Smooth muscle cell of the brain vasculature (primary cell): ENCODE measurements around the gene C1orf21.

Source experiments
- DNase-seq: peaks from one replicate; pipeline ENCODE4 v3.0.0-alpha.2; 2012; ENCODE audit warnings: low read depth, low spot score

The C1orf21 gene

DNA sequence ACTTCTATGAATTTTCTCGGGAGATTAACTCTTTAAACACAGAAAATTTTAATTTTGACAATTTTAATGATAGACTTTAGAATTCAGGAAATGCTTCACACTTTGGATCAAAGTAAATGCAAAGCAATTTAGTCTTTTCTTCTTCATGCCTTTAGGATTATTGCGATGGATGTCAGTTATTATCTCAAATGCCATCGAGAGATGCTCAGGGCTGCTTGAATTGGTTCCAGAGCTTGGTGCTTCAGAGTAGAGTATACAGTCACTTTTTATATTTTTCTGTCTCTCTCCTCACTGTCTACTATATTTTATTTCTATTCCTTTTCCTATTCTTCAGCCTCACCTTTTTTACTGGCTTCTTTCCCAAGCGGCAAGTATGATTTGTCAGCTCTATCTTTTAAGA is 59.2 kb downstream of the C1orf21 start:
- no peak for DNase-seq

DNA sequence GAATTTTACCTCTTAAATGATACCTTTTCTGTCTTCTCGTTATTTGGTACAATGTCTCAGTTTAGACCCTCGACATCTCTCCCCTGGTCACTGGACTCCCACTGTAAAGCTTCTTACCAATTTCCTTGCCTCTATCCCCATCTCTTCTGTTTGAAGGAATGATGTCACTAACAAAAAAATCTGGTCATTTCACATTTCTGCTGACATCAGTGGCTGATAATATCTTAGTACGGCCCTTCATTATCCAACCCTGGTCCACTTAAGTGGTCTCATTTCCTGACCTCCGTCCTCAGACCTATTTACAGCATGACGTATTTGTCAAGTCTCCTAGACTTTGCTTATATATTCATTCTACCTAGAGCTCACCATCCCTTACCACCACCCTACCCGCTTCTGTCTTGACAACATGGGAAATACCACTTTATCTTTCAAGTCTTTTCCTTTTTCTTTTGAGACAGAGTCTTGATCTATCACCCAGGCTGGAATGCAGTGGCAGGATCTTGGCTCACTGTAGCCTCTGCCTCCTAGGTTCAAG is 60.9 kb downstream of the C1orf21 start:
- DNase-seq = no peak

DNA sequence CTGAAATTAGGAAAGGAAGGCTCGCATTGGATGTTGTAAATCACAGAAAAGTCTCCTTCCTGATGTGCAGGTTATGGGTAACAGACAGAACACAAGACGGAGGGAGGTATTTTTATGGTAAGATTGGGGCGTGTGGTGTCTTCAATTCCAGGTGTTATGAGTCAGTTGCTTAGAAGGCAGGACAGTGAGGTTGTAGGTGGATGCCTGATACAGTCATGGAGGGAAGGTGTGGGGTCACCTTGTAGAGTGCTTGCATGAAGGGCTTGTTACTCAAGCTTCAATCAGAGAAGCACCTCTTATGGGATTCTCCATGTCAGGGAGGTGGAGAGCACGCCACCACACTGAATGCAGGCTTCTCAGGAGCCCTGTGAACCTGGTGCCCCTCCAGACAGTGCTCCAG is 63.1 kb downstream of the C1orf21 start:
- DNase-seq = no peak

DNA sequence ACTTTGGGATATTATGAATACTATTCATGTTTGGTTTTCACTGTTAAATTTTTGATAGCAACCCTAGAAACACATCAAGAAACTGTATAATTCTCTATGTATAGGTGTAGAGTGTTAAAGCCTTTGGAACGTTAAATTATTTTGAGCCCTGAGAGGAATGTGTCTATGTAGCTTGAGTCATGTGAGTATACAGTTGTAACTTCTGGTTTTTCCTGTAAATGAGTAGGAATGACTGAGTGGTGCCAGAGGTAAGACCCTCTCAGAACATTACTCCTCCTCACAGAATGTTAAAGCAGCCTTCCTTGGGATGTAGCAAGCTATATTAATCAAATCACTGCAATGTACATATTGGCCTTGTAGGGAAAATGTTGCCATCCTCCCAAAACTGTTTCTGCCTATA is 69.0 kb downstream of the C1orf21 start:
- no peak for DNase-seq

DNA sequence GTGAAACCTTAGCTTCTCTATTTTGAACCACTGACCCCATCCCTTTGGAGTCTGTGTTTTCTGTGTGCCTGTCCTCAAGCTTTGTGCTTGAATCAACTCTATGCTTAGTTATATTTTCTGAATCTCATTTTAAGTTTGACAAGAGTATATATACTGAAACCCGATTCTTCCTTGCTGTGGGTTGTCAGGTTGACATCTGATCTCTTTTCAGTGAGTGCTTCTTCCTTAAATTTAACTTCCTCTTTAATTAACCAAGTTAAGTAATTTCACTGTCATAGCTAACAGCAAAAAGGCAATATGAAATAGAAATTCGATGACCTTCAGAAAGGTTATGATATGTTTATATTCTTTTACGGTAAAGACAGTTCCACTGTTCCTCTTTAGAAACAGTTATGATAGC is 69.4 kb downstream of the C1orf21 start:
- no peak for DNase-seq

DNA sequence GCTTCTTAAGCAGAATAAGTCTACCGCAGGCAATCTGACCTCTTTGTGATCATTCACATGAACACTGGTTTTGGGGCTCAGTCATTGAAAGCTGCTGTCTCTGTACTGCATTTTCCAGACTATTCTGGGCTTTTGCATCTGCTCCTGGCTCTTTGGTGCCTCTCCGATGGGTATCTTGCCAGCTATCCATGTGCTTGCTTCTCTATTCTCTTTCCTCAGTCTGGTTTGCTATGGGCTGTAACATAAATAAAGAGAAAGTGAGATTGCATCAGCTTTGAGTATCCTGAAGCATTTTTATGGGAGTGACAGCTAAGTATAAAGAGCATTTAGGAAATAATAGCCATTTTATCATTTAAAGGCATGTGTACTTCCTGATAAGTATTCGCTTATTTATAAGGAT is 70.7 kb downstream of the C1orf21 start:
- DNase-seq = no peak

DNA sequence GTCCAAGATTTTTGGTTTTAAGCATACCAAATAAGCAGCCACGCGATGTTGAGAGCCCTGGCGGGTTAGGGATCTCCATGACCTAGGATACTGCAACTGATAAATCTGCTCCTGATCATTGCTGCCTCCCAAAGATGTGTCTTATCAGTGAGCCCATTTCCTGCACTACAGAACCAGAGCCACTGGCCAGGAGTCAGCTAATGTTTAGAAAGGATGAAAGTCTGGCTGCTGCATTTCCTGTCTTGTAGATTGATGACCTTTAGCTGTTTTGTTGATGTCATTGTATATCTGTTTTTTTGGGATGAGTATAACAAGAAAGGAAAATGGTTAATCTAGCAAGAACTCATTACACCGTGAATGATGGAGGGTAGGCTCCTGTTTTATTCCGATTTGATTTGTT is 74.5 kb downstream of the C1orf21 start:
- DNase-seq = no peak

DNA sequence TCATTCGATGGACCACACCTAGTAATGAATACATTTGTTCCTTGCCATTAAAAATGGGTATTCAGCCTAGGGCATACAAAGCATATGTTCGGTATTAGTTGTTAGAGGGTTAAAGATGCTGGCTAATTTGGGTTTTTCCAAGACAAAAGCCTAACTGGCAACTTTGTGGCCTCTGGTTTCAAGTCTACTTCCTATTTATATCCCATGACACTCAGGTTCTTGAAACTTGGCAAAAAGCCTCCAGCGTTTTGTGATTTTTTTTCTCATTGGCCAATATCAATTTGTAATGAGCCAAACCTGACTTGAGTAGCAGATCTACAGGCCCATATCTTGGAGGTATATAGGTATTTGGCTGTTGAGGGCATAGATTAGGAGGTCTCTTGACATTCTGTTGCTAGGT is 75.3 kb downstream of the C1orf21 start:
- DNase-seq = no peak

DNA sequence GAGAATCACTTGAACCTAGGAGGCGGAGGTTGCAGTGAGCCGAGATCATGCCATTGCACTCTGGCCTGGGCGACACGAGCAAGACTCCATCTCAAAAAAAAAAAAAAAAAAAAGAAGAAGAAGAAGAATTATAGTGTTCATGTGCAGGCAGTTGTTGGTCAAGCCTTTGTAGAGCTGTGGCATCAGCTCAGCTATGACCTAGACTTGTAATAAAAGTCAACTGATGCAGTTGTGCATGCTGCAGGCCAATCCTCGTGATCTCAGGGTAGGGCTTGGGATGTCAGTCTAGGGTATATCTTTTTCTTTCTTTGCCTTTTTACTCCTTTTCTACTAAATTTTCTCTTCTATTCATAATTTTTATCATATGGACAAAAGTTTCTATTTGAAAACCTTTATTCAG is 76.2 kb downstream of the C1orf21 start:
- no peak for DNase-seq

DNA sequence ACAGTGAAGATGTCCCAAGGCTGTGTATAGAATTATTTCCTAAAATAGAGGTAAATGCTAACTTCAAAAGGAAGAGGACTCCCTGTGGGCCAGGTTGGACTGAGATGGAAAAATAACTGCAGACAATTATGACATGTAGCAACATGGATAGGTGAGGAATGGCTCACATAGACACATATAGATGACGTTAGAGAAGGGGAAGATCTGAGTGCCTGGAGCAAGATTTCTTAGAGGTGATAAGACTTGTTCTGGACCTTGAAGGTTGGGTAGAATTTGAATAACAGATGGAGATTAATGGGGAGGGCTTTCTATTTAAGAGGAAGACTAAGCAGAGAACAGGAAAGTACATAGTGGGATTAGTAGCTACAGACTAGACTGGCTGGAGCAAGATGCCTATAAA is 76.9 kb downstream of the C1orf21 start:
- DNase-seq = no peak

DNA sequence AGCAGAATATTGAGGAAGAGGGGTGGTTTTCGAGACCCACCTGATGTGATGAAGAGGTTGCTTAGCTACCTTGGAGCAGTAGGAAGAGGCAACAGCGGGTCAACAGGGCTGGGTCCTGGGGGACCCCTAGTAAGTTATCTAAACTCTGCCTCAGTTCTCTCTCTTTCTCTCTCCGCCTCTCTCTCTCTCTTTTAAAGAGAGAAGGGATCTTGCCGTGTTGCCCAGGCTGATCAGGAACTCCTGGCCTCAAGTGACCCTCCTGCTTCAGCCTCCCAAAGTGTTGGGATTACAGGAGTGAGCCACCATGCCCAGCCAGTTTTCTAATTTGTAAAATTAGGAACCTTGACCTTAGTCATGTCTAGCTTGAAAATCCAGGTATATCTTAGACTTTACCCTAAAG is 77.9 kb downstream of the C1orf21 start:
- DNase-seq = no peak

DNA sequence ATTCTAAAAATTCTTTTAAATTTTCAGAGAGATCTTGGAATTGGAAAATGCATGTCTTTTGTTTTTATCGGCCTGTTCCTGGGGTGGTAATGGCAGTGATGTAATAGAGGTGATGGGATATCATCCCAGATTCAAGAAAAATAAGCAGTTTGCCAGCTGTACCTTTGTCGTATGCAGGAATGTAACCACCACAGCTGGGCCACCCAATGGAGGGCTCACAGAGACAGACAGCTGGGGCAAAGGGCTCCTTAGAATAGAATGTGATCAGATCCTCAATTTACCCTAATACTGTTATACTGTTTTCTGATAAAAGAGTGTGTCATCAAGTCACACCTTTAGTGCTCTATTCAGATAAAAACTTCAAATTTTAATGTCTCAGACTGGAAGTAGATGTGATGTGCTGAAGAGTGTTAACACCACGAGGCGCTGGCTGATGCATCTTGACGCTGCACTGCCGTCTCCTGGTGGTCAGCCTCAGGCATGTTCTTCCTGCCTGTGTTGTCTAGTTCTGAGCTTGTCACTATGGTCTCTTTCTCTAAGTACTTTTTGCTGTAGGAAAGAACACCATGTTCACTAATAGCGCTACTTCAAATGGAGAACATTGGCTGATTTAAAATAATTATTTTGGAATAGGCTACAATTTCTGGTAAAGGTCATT is 78.8 kb downstream of the C1orf21 start:
- DNase-seq = no peak

DNA sequence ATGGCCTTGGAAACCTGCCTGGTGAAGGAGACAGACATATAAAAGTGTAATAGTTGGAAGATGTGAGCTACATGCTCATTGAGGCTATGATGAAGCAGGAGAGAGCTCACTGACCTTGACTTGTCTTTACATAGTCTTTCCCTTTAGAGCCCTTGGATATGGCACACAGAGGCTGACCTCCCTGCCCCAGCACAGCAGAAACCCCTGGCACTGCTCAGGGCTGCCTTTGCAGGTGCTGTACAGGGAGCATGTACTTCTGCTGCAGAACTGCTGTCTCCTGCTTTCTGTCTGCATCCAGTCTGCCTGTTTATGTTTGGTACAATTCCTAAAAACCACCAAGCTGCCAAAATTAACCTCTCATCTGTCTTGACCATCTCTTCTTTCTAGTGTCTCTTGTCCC is 80.5 kb downstream of the C1orf21 start:
- no peak for DNase-seq

DNA sequence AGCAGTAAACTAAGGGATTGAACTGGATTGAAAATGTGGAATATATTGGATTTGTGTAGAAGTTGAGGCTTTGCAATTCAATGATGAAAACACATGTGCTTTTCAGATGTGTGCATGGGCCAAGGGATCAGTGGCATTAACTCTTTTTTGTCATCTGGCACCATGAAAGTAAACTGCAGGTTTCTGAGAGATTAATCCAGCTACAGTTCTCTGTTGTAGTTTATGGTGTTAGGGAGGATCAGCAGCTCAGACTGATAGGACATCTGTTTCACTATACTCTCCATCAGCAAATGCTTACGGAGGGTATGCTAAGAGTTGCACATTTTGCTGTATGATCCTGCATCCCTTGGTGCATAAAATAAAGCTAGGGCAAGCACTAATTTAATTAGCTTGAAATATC is 82.6 kb downstream of the C1orf21 start:
- no peak for DNase-seq

DNA sequence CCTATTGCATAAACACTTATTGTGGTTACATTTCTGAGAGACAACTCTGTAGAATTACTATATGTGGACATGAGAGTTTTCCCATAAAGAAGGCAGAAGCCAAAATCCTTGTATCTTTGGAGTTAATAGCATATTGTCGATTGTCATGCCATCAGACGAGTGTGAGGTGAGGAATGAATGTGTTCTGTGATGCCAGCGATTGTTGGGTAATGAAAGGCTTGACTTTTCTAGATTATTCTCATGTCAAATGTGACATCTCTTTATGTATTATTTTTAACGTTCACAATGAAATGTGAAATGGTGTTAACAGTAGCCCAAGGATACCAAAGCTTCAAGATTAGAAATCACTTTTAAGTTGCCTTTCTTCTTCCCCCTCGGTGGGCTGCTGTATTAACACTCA is 84.9 kb downstream of the C1orf21 start:
- no peak for DNase-seq

DNA sequence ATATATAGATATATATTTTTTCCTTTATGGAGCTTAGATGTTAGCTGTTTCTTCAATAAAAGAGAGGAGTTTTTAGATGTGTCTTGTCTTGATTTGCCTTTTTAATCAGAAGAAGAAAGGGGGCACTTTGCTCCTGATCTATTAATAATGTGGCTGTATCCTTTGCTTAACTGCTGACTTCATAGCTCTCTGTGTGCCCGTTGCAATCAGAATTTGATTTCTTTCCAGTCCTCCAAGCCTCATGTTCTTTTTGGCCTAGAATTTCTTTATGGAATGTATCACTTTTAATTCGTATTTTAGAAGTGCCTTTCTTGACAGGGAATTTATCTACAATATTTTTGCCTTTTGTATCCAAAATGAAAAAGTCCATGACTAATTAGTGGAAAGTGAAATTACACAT is 85.3 kb downstream of the C1orf21 start:
- no peak for DNase-seq

DNA sequence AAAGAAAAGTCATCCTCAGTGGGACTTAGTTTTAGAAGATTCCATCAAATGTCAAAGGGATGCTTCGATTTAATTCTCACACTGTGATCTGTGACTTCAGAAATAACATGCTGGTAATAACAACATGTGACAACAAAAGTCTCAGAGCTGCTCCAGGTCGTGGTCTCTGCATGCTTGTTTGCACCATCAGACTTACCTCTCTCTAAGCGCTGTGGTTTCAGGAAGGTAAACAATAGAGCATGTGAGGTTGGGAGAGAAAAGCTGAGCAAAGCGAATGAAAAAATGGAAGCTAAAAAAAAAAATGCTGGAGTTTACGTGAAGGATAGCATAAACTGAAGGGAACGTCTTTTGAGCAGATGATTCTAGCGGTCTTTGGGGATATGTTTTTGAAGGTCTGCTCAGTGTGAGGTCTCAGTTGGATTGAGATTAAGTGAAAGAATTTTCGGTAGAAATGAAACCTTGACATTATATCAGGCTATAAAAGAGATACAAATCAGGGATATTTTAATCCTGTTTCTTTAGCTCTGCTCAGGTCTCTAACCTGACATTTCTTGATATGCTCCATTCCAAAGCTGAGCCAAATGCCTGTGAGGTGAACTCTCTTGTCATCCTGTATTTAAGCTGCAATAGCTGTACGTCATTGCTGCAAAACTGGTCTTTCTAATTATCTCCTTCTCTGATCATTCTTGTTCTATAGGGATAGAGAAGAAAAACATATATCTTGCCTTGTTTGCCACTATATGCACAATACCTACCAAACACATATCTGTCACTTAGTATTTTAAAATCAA is 86.5 kb downstream of the C1orf21 start:
- DNase-seq = no peak

DNA sequence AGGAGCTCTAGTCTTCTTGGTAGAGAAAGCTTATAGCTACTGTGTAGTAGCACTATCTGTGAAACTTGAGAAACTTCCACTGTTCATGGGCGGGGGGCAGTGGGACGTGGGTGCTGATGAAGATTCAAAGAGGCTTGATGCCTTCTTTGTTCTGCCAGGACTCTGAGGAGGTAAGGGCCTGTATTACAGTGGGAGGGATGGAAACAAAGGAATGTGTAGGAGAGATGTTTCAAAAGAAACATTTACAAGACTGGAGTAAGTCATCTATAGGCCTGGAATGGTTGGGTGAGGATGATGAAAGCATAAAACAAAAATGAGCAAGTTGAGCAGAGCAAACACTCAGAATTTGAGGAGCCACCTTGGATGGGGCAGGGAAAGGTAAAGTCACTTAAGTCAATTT is 89.4 kb downstream of the C1orf21 start:
- no peak for DNase-seq

DNA sequence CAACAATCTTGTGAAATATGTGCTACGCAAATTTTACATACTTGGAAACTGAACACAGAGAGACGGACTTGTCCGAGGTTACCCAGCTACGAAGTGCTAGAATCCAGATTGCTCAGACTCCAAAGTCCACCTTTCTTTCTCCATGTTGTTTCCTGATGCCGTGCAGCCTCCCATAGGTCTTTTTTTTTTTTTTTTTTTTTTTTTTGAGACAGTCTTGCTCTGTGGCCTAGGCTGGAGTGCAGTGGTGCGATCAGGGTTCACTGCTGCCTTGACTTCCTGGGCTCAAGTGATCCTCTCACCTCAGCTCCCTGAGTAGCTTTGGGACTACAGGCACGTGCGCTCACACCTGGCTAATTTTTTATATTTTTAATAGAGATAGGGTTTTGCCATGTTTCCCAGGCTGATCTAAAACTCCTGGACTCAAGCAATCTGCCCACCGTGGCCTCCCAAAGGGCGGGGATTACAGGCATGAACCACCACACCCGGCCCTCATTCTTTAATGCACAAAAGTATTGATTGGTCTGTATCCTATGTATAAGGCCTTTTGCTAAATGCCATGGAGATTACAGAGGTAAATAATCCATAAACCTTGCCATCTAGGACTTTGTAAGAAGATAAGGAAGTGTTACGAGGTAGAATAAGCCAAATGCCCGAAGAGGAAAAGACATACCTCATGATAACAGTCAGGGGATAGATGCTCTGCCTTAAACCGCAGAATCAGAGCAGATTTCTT is 92.8 kb downstream of the C1orf21 start:
- no peak for DNase-seq

DNA sequence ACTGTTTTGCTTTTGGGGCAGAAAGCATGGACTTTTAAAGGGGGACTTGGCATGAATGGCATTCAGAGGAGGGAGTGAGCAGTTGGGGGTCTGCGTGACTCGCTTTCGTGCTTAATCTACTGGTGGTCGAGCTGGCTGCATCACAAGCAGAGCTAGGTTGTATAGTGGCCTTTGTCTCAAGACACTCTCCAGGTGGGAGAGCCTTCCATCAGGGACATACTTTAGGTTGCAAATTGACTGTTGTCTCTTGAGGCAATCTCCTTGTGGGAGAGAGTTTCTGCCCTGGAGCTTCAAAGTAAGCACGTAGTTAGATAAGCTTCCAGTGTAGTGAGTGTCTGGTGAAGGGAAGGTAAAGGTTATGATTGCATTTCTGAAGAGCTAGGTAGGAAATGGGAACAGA is 93.9 kb downstream of the C1orf21 start:
- DNase-seq = no peak

DNA sequence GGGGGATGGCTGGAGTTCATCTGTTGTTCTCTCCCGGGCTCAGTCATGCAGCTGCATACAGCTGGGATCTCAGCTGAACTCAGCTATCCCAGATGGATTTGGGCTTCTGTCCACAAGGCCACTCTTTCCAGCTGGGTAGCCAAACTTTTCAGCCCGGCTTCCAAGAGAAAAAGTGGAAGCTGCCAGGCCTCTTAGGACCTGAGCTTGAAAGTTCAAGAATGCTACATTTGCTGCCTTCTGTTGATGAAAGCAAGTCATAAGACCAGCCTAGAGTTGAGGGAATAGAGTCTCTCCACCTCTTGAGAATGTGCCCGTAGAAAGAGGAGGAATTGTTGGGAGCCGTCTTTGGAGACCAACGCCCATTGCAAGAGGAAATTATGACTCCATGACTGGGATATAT is 95.3 kb downstream of the C1orf21 start:
- DNase-seq = no peak

DNA sequence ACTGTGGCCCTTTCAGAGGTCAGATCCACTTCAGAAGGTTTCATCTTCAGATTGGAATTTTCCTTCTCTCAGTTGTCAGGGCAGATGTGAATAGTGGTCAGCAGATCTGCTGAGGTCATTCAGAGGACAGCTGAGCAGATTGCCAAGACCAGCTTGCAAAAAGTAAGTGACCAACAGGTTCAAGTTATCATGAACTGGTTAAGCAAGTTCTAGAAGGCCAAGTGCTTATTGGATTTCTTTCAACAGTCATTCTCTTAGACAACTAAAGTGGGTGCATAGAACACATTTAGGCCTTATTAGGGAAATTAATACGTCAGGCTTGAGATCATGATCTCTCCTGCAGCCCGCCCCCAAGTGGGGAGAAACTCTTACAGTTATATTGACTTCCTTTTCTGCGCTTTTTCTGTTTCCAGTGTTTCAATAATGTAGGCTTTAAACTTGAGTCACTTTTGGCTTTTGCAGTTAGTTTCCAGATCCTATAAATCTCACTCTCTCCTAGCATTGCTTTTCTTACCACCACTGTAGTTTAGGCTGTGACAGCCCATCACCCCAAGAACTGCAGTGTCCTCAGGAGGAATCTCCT is 96.4 kb downstream of the C1orf21 start:
- DNase-seq = no peak
